Measurements from ENCODE around the gene SFRP2.

- TF ChIP-seq POLR2AphosphoS5 (IDR thresholded peaks at IDR 0.05; ENCODE audit: low read depth, low read length) (no peak), POLR2A (IDR thresholded peaks at IDR 0.05; ENCODE audit: low read depth, low read length) (no peak)
Measured at GRCh38 chr4:153798420-153798819, 9.5 kb upstream of the SFRP2 start.

All from GM12891 (cell line).